ENCODE results near the gene CCDC141.

Gene CCDC141

DNA sequence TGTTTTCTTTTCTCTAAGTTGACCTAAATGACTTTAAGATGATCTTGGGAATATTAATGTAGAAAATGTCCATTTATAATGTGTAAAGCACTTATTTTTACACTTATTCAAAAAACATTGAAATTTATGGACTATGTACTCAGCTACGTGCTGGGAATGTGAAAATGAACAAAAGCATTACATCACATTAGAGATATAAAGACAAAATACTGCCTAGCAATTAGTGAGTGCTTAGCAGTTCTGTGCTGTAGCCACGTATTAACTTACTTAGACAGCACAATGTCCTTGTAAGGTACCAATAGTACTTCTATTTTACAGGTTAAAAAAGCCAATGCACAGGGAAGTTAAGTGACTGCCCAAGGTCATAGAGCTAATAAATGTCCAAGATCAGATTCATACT, 138.9 kb downstream of the CCDC141 start:
- DNase-seq = no peak

DNA sequence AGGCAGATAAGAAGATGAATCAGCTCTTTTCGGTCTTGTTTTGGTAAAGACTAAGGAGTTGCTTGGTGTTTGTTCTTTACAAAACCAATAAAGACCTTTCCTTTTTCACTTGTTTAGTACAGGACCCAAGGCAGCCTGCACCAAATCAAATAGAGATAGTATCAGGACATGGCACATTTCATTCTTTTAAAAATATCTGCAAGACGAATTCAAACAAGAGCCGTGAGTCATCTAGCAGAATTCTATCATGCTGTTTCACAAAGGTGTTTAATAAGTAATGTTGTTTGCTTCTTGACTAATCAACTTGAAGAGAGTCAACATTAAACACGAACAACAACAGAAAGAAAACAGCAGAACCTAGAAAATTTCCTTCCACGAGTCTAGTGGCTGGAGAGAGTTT, 139.9 kb downstream of the CCDC141 start:
- no peak for DNase-seq

DNA sequence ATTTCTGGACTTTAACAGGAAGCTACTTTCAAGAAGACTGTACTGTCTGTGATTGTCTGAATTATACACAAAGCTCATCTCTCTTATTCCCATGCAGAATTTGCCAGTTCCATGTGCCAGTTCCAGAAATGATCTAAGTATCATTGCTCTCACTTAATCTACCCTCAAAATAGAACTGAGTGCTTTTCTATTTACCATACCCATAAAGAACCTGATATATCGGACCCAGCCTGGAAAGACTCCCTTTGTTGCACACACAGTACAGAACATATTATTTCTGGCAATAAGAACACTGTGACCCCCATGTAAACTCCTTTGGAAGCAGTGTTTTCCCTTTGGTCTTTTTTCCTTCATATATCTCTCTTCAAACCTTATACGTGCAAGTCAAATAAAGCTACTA, 140.4 kb downstream of the CCDC141 start:
- no peak for DNase-seq

DNA sequence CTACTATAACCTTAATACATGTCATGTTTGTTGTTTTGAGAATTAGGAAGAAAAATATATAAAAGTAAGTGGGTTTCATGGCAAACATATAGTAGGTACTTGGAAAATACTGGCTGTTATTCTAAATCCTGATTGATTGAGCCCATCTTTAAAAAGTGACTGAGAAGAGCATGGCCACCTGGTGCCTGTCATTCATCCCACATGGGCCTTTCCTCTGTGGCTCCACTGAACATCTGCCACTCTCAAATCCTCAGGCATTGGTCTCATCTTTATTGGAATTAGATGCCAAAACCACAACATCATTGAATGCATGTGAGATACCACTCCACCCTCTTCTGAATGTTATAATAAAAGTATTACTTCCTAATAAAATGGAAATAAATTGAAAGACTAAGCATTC, 141.1 kb downstream of the CCDC141 start:
- DNase-seq = no peak

DNA sequence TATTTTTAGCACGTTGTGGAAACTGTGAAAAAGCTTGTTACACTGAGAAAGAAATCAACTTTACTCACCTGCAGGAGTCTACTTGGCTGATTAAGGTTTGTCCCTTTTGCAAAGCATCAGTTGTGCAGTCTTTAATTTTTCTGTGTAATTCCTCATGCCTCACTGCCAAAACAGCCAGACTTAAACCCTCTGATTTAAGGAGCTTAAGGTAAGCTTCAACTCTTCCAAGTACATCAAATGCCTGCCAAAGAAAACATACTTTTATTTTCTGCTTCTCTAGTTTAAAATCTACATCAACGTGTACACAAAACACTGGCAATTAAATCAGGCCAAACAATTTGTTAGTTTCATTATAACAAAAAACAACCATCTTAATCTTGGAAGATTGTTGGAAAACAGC, 144.7 kb downstream of the CCDC141 start:
- no peak for DNase-seq

DNA sequence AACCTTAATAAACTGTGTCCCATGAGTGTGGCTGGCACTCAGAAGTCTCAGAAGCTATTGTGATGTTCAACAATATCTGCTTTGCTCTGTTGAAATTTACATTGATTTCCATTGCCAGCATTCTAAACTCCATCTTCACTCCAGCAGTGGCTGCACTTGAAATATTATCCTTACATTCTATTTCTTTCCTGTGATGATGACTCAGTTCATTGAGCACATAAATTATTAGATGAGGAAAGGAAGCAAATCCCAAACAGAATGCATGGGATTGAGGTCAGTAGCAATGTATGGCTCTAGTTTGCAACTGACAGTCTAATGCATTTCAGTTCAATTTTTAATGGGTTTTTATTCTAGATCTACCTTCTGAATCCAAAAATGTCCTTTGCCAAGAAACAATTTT, 150.3 kb downstream of the CCDC141 start:
- no peak for DNase-seq

DNA sequence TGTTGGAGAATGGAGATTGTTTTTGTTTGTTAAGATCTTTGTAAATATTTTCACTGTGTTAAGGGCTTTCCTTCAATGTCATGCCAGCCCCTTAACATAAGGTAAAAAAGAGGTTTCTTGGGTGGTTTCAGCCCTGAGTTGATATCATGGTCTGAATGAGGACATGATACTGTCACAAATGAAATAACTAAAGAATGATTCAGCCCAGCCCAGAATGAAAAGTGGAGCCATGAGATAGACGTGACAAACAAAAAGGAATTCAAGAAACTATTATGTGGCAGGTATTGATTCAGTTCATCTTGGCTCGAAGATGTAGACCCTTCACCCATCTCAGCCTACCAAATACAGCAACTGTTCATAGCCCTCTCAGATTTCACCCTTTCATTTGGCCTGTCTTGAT, 154.1 kb downstream of the CCDC141 start:
- DNase-seq = no peak

DNA sequence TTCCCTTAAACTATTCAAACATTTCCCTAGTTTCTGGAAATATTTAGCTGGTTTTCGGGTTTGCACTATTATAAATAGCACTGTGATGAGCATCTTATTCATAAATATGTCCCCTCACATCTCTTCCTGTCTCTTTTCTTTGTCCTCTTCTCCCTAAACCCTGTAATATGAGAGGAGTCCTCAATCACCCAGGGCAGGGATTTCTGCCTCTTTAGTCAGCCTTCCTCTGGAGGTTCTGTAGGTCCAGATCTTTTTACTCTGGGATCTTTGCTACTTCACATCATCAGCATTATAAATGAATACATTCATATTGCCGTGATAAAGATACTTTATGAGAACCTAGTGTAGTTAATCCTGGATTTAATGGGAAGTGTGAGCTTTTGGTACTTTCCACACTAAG, 154.8 kb downstream of the CCDC141 start:
- no peak for DNase-seq

DNA sequence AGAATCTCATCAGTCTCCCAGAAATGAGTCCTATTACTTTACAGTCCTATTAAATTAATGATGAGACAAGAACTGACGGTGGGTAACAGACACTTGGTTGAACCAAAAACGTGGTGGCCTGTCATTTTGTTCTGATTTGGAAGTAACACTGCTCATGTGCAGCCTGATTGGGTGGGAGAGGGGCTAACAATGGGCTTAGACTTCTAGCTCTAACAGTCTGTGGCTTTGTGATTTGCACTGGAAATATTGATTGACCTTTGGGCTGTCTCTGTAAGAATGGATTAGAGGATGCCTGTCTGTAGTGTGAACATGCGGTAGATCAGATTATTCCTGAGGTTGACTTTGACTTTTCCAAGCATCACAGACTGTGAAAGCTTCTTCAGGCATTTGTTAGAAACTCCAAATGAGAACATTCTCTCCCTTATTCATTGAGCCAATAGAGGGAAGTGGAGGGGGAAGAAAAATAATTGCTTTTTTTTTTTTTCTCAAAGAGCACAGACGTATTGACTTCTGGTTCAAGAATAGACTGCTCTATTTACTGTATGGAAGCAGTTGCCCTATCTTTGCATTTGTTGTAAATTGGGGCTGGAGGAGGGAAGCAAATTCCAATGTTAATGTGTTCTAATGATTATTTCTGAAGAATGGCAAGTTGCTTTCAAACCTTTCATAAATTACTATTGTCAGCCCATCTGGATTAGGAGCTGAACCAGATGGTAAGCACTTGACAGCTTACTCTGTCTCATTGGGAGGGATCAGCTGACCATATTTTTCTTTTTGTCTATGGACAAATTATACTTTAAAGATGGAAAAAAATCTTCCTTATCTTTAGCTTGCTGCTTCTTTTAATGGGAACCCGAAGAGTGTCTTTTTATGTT, 156.9 kb downstream of the CCDC141 start:
- no peak for DNase-seq

DNA sequence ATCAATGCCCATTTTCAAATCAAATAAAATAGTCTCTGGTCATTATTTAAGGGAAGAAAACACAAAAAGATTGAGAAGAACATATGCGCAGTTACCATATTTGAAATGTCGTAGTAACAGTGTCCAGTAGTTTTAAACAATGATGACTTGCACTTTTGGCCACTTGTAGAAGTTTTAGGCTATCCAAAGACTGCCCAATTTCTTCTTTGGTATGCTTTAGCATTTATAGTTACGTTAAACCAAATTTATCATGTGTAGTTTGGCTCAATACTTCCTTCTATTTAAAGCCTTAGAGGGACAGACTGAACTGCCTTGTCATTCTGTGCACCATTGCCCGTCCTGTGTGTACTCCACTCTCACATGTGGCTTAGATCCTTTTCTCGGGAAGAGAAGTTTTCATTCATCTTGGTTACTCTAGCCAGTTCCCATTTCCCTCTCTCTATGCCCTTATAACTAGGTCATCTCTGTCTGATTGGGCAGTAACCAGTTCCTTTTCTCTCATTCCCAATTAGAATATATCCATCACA, 157.9 kb downstream of the CCDC141 start:
- DNase-seq = no peak

DNA sequence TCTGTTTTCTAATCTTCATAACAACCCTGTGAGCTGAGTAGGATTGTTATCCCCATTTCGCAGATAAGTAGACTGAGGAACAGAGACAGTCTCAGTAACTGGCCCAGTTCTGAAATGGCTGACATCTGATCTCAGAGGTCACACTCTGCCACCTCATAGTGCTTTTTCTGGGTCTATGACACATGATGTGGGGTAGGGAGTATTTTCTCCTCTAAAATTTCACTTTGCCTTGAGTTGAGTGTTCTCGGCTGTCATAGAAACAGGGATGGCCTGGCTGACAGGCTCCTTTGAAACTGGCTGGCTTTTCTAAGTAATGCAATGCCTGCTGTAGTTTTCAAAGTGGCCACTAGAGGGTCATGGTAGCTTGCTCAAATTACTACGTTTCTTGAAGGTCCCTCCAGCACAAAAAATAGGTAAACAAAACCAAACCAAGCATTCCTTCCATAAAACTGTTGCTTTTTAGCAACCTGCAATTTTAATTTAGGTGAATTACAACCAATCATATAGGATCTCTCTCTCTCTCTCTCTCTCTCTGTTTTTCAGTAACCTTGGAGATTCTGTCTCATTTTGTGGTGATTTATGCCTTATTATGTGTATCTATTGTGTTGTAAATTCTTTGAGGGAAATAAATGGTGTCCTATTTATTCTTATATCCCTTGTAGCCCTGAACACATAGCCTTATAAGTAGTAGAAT, 158.5 kb downstream of the CCDC141 start:
- no peak for DNase-seq

DNA sequence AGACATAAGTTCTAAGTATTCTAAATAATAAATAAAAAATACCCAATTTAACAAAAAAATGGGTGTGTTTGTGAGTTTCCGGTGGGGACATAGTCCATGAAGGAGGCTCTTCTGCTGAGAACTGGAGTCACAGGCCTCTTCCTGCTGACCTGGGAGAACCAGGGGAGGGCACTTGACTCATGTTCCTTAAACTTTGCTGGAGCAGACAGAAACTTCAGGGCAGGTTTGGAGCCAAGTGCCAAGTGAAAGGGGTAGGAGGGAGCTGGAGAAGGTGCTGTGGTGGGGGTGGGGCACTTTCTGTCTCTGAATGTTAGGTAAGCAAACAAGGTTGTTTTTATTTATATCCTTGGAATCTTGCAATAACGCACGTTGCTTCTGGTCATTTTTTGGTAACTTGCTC, 163.9 kb downstream of the CCDC141 start:
- no peak for DNase-seq

DNA sequence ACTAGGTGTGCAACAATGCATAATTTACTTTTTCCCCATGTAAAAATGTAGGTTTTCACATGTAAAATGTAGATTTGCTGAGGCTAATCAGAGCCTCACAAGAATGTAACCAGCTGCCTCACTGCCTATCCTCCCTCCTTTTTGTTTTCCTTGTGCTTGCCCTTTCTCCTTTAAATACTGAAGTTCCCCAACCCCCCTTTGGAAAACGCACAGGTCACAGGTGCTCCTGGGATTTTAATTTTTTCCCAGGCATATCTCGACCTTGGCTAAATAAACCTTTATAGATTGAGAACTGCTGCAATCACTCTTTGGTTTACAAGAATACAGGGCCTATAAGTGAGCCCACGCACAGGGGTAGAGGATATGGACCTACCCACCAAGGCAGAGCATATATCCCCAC, 165.5 kb downstream of the CCDC141 start:
- no peak for DNase-seq

DNA sequence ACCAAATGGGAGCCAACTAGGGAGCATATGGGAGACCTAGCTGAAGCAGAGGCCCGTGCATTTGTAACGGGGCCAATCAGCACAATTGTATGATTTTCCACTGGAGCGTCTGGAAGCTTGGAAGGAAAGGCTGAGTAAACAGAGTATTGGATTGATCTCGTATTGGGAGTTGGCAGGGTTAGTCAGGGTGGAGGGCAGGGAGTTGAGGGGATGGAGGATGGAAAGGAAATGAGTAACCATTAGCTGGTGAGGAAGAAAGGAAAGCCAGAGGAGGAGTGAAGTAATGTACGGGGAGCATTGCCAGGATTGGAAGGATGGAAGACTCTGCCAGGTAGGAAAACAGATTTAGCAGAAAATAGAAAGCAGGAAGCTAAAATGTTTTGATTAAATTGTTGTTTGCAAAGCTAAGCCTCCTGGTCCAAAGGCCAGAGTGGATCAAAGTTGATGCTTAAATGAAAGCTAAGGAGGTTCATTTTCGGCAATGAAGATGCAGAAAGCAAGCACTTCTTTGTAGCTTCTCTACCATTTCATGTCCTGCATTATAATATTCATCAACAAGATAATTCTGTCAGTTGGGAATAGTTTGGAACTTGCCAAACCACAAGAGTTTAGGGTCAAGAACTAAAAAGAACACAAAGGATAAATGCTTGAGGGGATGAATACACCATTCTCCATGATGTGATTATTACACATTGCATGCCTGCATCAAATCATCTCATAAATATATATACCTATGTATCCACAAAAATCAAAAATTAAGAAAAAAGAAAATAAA, 167.1 kb downstream of the CCDC141 start:
- DNase-seq = no peak

DNA sequence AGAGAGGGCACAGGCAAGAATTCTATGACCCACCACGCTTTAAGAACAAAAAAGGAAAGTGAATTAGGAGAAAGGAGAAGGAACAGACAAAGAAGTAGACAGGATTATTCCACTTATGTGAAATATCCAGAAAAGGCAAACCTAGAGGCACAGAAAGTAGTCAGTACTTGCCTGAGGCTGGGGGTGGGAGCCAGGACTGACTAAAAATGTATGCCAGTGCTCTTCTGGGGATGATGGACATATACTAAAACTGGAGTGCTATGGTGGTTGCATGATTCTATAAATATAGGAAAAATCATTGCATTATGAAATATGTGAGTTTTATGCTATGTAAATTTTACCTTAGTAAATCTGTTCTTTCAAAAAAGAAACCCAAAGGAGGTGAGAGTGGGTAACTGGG, 168.9 kb downstream of the CCDC141 start:
- DNase-seq = no peak

DNA sequence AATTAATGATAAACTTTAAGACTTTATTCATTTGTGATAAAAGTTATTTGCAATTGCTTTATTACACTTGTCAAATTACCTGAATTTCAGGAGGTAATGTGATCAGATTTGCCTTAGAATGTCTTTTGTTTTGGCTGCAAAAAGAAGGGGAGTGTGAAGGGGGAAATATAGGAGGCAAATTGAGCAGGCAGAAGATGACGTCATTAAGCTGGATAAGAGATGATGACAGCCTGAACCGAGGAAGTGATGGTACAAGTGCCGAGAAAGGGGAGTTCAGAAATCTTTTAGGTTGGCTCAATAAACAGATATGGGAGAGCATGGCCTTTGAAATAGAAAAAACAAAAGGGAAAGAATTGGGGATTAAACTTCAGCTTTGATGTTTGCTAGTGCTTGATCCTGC, 169.7 kb downstream of the CCDC141 start:
- no peak for DNase-seq

DNA sequence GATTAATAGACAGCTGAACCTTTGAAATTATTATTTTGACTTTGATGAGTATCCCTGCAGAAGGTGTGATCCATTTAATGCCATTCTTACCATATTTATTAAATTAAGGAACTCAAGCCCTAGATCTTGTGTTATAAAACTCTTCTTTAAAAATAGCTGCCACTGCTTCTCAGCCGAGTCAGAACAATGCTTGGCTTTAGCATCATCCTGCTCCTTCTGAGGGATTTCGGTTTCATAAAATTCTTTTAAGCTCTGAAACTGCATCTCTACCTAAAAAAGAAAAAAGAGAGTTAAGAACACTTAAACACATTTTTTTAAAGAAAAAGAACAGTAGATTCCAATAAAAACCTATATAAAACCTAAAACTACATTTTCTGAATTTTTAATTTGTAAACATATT, 172.1 kb downstream of the CCDC141 start:
- DNase-seq = no peak

DNA sequence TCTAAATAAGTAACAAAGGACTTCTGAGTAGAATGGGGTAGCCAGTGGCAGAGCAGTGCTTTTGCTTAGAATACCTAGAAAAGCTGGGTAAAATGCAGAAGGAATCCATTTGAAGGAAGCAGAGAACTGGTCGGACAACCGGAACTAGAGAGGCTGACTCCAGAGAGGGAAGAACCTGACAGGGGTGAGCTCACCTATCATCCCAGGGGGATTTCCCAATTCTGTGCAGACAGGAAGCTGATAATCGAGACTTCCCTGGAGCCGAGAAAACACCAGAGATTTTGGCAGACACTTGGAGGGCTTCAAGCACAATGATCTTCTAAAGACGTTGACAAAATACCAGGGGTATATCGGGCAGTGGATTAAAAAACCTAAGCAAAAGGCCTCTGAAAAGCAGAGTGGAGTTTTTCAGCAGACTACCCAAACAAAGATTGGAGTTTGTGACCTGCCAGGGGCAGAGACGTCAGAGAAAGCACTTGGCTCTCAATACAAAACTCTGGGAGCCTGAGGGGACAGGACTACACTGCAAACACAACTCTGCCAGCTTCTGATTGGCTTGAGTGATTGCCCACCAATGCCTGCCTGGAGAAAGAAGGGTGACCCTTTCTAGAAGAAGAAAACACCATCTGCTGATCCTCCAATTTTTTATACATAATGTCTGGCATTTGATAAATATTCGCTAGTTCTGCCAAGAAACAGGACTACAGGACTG, 175.3 kb downstream of the CCDC141 start:
- DNase-seq = no peak

DNA sequence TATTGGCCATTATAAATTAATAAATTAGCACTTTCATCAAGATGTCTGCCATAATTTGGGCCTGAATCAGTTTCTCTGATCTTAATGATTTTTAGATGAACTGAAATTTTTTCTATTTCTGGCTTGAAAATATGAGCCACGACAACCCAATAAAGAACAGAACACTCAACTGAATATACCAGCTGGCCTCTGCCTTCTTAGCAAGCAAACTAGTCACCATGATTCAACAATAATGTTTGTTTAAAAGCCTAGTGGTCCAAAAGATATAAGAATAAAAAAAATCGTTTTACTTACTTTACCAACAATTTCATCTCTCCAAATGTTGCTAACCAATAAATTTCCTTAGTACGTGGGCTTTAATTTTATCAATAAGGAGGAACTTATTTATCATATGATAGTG, 176.0 kb downstream of the CCDC141 start:
- DNase-seq = no peak

DNA sequence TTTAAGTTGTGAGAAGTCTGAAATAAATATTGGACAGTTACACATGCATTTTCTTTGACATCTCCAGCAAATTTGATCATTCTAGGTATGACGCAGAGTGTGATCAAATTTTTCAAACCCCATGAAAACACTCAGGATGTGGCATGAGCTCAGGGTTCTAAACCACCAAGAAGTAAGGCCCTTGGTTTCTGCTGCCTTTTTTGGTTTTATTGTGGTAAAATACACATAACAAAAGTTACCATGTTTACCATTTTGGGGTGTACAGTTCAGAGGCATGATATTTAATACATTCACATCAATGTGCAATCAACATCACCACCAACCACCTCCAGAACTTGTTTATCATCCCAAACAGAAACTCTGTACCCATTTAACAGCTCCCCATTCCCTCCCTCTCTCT, 178.4 kb downstream of the CCDC141 start:
- no peak for DNase-seq

DNA sequence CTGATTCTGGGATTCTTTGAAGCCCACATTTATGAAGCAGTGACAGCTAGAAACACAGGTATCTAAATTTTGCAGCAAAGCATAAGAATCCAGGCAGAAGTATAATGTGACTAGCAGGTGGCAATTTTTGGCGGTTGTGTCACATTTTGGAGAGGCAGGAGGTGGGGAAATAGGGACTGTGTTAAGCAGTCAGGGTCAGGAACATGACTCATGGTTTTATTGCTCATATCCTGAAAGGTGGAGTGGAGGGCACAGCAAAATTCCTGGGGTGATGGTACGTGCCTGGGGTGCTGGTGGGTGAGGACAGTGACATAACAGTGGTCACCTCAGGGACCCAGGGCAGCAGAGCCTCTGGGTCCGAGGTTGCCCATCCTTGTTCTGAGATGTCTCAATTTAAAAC, 179.2 kb downstream of the CCDC141 start:
- no peak for DNase-seq

DNA sequence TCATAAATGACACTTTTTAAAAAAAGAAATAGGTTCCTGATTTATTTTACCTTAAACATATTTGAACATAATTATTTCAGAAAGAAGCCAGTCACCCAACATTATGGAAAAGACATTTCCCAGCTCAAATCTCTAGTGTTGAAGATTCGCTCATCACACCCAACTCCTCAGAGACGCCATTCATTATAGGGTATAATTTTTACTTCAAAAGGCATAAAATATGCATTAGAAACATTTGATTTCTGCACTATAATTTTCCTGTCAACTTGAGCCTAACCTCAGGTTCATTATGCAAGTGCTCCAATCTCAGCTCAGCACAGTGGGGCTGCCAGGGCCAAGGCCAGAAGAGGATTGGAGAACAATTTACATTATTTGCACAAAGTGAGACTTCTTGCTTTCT, 183.9 kb downstream of the CCDC141 start:
- DNase-seq = no peak

All from activated gamma-delta T cell (primary cell).